Uterus (tissue), 2 donors: ENCODE results near the gene WNT2B.

Source experiments
- CTCF ChIP-seq, 4 experiments: fragments of 200-600 bp in 2 of 4; fragments of 450-650 bp in 2 of 4; sonication (generic) in 2 of 4; IDR thresholded peaks; one replicate each; pipeline ENCODE4 v1.5.1; 2016 to 2019; ENCODE audit warnings: antibody characterized with exemption in 4 of 4, mild to moderate bottlenecking in 2 of 4, moderate library complexity in 1 of 4
- POLR2A ChIP-seq, 2 donors: fragments of 450-650 bp; IDR thresholded peaks; one replicate each; pipeline ENCODE4 v1.6.1; 2016; ENCODE audit warnings: antibody characterized with exemption in 2 of 2, mild to moderate bottlenecking in 1 of 2, moderate library complexity in 1 of 2

GRCh38 chr1:112506731-112507130, 2.0 kb upstream of the WNT2B start:
- TF ChIP-seq CTCF (IDR thresholded peaks at IDR 0.05) (no peak), POLR2A (IDR thresholded peaks at IDR 0.05) (no peak)
